RCC 7860 (cell line): Measurements from ENCODE around the gene PDIA4.
"Not testable (repeated sequence)": the region's sequence is repeated elsewhere in the genome, so short reads cannot be mapped to it uniquely, and the experiment has no call there.

ENCODE experiments used
- DNase-seq: peaks from one replicate; pipeline ENCODE4 v3.0.0-alpha.2; 2015; ENCODE audit warnings: low spot score
- FAIRE-seq: peaks from 2 replicates; lab custom pipeline; 2012; peaks lifted over from hg19 to GRCh38; lab: Jason Lieb, UNC

The PDIA4 gene

GRCh38 chr7:149036676-149037075 lies 8.4 kb upstream of the PDIA4 start:
- DNase-seq, result no peak
- FAIRE-seq, result no peak

GRCh38 chr7:149031353-149031910 lies 3.1 kb upstream of the PDIA4 start:
- no peak for FAIRE-seq
- DNase-seq, result no peak

- FAIRE-seq, result not testable (repeated sequence)
Observed at GRCh38 chr7:149030439-149030838, 2.1 kb upstream of the PDIA4 start.

GRCh38 chr7:149027611-149028345 lies 527 bp downstream of the PDIA4 start:
- no peak for FAIRE-seq
- no peak for DNase-seq

More at GRCh38 chr7:149030439-149030838, 2.1 kb upstream of the PDIA4 start:
- not testable (repeated sequence) for DNase-seq

- FAIRE-seq (no peak), DNase-seq (no peak)
Observed at GRCh38 chr7:149027055-149027454, 1.2 kb downstream of the PDIA4 start.

- FAIRE-seq, result no peak
- no peak for DNase-seq
Observed at GRCh38 chr7:149023662-149024061, 4.6 kb downstream of the PDIA4 start.

- DNase-seq (no peak), FAIRE-seq (no peak)
Observed at GRCh38 chr7:149022756-149023360, 5.4 kb downstream of the PDIA4 start.

- DNase-seq, result no peak
- FAIRE-seq, result no peak
Observed at GRCh38 chr7:149021725-149022062, 6.6 kb downstream of the PDIA4 start.

GRCh38 chr7:149020483-149020882 lies 7.8 kb downstream of the PDIA4 start:
- DNase-seq (no peak), FAIRE-seq (no peak)

- no peak for DNase-seq
- FAIRE-seq, result no peak
Observed at GRCh38 chr7:149016876-149017275, 11.4 kb downstream of the PDIA4 start.

GRCh38 chr7:149014309-149014708 lies 14.0 kb downstream of the PDIA4 start:
- no peak for DNase-seq

GRCh38 chr7:149013876-149014275 lies 14.4 kb downstream of the PDIA4 start:
- no peak for FAIRE-seq
- DNase-seq, result no peak

More at GRCh38 chr7:149014309-149014708, 14.0 kb downstream of the PDIA4 start:
- FAIRE-seq, result no peak

GRCh38 chr7:149012730-149013129 lies 15.6 kb downstream of the PDIA4 start:
- not testable (repeated sequence) for FAIRE-seq, DNase-seq

- FAIRE-seq (no peak), DNase-seq (no peak)
Observed at GRCh38 chr7:149011491-149011890, 16.8 kb downstream of the PDIA4 start.

- DNase-seq, result no peak
- no peak for FAIRE-seq
Observed at GRCh38 chr7:149010451-149010850, 17.9 kb downstream of the PDIA4 start.

- FAIRE-seq, result no peak
Observed at GRCh38 chr7:149009527-149009926, 18.8 kb downstream of the PDIA4 start.

GRCh38 chr7:149007611-149008010 lies 20.7 kb downstream of the PDIA4 start:
- FAIRE-seq (no peak), DNase-seq (no peak)

More at GRCh38 chr7:149009527-149009926, 18.8 kb downstream of the PDIA4 start:
- DNase-seq, result no peak

GRCh38 chr7:149007146-149007545 lies 21.2 kb downstream of the PDIA4 start:
- DNase-seq (no peak), FAIRE-seq (no peak)

- no peak for FAIRE-seq
- DNase-seq, result no peak
Observed at GRCh38 chr7:149006345-149006725, 22.0 kb downstream of the PDIA4 start.

- DNase-seq, result peak; percentile 44
- no peak for FAIRE-seq
Observed at GRCh38 chr7:149005427-149006344, 22.6 kb downstream of the PDIA4 start.
